NCI-H1092 treated with DMSO at 0.1 percent for 48 hours (cell line): ENCODE results near the gene CCDC38.

ENCODE experiments used
- DNase-seq: peaks from one replicate; lab custom pipeline; 2025; lab: John Stamatoyannopoulos, UW

CCDC38 gene

GRCh38 chr12:95960241-95960640 is 17.8 kb upstream of the CCDC38 start:
- DNase-seq: no peak

GRCh38 chr12:95959107-95959506 is 16.7 kb upstream of the CCDC38 start:
- peak; percentile 6 for DNase-seq

GRCh38 chr12:95956557-95957145 is 14.2 kb upstream of the CCDC38 start:
- no peak for DNase-seq

- DNase-seq: no peak
These were observed 13.2 kb upstream of the CCDC38 start for GRCh38 chr12:95955549-95956159.

- DNase-seq: no peak
These were observed 10.6 kb upstream of the CCDC38 start for GRCh38 chr12:95953000-95953399.

GRCh38 chr12:95951515-95951914 is 9.1 kb upstream of the CCDC38 start:
- no peak for DNase-seq

- DNase-seq: no peak
These were observed 7.2 kb upstream of the CCDC38 start for GRCh38 chr12:95949477-95950206.

GRCh38 chr12:95944108-95944704 is 1.8 kb upstream of the CCDC38 start:
- no peak for DNase-seq

- DNase-seq: peak; percentile 40
These were observed 972 bp upstream of the CCDC38 start, which contains the start of gene AMDHD1 for GRCh38 chr12:95943330-95943842. Gene AMDHD1 (plus strand): TSS chr12:95943331. CDS start chr12:95943399, 68 bp downstream.

GRCh38 chr12:95942101-95942523 is 302 bp downstream of the CCDC38 start:
- DNase-seq: no peak

GRCh38 chr12:95940514-95940913 is 1.9 kb downstream of the CCDC38 start:
- no peak for DNase-seq

GRCh38 chr12:95922231-95922630 is 20.2 kb downstream of the CCDC38 start:
- DNase-seq: no peak

GRCh38 chr12:95919110-95919509 is 23.3 kb downstream of the CCDC38 start:
- DNase-seq: no peak

GRCh38 chr12:95918194-95918993 is 24.0 kb downstream of the CCDC38 start:
- peak; percentile 46 for DNase-seq

- DNase-seq: no peak
These were observed 32.5 kb downstream of the CCDC38 start for GRCh38 chr12:95909871-95910270.

GRCh38 chr12:95908573-95908972 is 33.8 kb downstream of the CCDC38 start:
- DNase-seq: no peak

- DNase-seq: no peak
These were observed 44.3 kb downstream of the CCDC38 start for GRCh38 chr12:95898081-95898480.

GRCh38 chr12:95896846-95897245 is 45.6 kb downstream of the CCDC38 start:
- DNase-seq: no peak

- DNase-seq: no peak
These were observed 51.5 kb downstream of the CCDC38 start for GRCh38 chr12:95890958-95891357.

- DNase-seq: no peak
These were observed 55.1 kb downstream of the CCDC38 start for GRCh38 chr12:95887311-95887710.

- DNase-seq: no peak
These were observed 57.4 kb downstream of the CCDC38 start for GRCh38 chr12:95884998-95885397.

GRCh38 chr12:95882873-95883272 is 59.5 kb downstream of the CCDC38 start:
- DNase-seq: no peak
